HG03139 (cell line): ENCODE results near the gene ADAMTS8.

Source experiments
- ATAC-seq: cut with Tn5 transposase; IDR thresholded peaks from one replicate; pipeline ENCODE4 v1.9.1; 2021; ENCODE audit not compliant: unreplicated experiment

The ADAMTS8 gene

GRCh38 chr11:130400781-130401483 is 27.5 kb downstream of the ADAMTS8 start:
- no peak for ATAC-seq

- no peak for ATAC-seq
These were observed 29.2 kb downstream of the ADAMTS8 start for GRCh38 chr11:130399196-130399595.

GRCh38 chr11:130397780-130398179 is 30.6 kb downstream of the ADAMTS8 start:
- ATAC-seq = no peak

- no peak for ATAC-seq
These were observed 31.4 kb downstream of the ADAMTS8 start for GRCh38 chr11:130396965-130397364.

DNA sequence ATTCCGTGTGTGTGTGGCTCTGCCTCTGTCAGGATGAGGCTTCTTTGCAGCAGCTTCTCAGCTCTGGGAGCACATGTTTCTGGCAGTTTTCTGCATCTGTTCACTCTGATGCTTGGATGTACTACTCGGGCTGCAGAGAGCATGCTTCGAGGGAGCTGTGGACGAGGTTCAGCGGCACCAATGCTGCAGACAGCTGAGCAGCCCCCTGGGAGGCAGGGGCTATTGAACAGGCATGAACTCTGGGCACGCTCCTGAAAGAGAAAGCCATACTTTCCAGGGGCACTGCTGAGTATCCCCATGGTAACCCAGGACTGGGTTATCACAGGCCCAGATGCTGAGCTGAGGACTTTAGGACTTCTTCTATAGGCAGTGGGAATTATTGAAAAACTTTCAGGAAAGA is 33.8 kb downstream of the ADAMTS8 start:
- ATAC-seq = no peak

DNA sequence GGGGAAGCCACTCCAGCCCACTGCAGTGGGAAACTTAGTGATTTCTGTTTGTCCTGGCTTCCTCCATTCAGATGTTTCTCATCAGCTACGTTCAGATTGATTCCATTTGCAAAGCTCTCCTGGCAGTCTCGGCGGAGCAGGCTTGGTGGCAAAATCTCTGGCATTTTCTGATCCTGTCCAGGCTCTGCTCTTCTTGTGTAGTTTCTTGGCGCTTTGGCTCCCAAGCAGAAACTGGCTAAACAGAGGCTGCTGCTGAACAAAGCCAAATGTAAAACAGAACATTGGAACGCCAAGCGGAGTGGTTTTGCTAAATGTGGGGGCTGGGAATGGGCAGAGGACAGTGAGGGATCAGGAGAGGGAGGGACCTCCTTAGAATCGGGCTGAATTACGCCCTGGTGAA is 36.7 kb downstream of the ADAMTS8 start:
- no peak for ATAC-seq

GRCh38 chr11:130390071-130390758 is 38.2 kb downstream of the ADAMTS8 start:
- no peak for ATAC-seq

- no peak for ATAC-seq
These were observed 39.0 kb downstream of the ADAMTS8 start for GRCh38 chr11:130389335-130389935.

- no peak for ATAC-seq
These were observed 39.7 kb downstream of the ADAMTS8 start for GRCh38 chr11:130388607-130389205.

DNA sequence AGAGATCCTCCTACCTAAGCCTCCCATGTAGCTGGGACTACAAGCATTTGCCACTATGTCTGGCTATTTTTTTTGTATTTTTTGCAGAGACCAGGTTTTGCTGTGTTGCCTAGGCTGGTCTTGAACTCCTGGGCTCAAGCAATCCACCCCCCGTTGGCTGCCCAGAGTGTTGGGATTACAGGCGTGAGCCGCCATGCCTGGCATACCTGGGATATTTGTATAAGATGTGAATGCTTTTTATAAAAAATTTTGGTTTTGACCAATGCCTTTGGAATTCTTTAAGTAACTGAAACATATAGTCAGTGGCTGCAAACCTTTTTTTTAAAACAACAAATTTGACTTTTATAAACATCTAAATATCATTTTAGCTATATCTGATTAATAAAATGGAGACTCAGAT is 42.4 kb downstream of the ADAMTS8 start:
- ATAC-seq = no peak

DNA sequence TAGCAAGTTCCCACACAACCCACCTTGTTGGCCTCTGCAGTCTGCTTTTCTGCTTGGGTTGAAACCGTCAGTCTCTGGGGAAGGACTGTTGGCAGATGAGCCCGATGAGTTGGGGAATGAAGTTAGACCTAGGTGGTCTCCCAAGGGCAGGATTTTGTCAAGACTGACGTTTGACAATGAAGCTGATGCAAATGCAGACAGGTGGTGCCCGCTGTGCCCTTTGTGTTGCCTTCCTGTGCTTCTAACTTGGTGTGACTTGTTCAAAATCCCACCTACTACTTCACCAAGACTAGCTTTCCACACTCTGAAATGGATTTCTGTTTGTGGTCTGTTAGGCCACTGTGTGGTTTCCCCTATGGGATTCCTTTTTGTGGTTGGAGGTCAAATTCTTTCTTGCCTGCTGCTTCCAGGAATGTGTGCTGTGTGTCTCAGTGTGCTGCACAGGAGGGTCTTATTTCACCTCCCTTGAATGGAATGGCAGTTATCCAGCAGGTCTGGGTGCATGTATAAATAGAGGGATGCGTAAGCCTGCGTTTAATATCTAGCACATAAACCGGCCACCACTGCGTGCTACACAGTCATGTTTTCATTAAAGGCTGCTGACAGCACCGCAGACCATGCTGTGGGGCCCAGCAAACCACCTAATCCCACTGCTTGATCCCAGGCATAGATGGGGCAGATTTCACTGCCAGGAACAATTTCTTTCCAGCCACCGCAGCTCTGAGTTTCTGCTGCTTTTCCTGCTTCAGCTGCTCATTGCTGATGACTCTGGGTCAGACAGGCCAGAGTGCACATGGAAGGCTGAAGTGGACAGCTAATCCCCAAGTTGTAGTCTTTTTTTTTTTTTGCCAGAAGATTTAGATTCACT is 44.8 kb downstream of the ADAMTS8 start:
- ATAC-seq = no peak

DNA sequence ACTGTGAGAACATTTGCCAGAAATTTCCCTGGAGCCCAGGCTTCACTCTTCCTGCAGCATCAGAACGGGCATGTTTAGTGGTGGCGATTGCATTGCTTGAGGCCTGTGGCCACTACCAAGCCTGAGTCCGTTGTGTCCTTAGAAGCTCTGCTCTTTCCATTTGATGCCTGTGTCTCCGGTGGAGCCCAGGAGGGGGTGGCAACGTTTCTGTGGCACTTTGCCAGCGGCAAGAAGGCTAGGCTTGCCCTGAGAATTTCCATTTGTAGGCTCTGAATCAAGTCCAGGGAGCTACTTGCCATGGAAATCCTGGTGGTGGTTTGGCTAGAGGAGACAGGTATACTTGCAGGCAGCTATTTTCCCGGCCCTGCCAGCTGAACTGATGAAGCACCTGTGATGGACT is 47.1 kb downstream of the ADAMTS8 start:
- ATAC-seq = no peak

GRCh38 chr11:130380778-130381177 is 47.6 kb downstream of the ADAMTS8 start:
- no peak for ATAC-seq

- no peak for ATAC-seq
These were observed 49.1 kb downstream of the ADAMTS8 start for GRCh38 chr11:130379276-130379675.

GRCh38 chr11:130370845-130371590 is 57.4 kb downstream of the ADAMTS8 start:
- ATAC-seq = no peak

DNA sequence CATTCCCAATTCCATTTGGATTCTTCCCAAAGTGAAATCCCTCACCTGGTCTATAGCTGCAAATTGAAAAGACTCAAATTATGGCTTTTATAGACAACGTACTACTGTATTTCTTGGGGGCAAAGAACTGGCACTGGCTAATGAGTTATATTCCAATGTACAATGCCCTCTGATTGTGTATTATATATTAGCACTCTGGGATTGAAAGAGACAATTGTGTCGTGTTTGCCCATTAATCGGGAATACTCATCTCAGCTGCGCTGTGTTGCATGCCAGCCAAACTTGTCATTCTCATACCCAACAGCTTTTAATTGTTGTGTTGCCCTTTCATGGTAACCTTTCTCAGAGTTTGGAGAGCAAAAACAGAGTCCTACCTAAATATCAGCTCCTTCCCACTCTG is 58.7 kb downstream of the ADAMTS8 start:
- no peak for ATAC-seq

GRCh38 chr11:130369141-130369691 is 59.2 kb downstream of the ADAMTS8 start:
- ATAC-seq = no peak

DNA sequence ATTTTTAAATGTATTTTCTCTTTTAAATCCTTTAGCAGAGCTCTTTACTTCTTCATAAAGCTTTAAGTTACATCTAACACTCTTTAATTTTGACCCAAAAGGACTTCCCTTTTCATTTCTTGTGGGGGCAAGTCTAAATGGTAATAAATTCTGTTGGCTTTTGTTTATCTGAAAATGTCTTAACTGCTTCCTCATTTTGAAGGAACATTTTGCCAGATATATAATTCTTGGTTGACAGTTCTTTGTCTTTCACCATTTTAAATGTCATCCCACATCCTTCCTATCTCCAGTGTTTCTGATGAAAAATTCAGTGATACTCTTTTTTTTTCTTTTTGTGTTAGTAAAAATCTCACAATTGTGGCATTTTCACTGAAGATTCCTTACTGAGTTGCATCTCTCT is 69.0 kb downstream of the ADAMTS8 start:
- no peak for ATAC-seq

- no peak for ATAC-seq
These were observed 70.0 kb downstream of the ADAMTS8 start for GRCh38 chr11:130358398-130358797.
